GM13977 (cell line): ENCODE results near the gene TTC3.

Source experiments
- DNase-seq: peaks from one replicate; pipeline ENCODE4 v3.0.0; 2012; ENCODE audit warnings: low spot score
- in situ Hi-C: fragments of 300-500 bp; cut with MboI; formaldehyde crosslinking; loops from one replicate; pipeline ENCODE4 v1.12.0; 2022; ENCODE audit warnings: low sequenced_read_pairs, low pct_unique_long_range_greater_than_20kb, mixed read lengths, inconsistent platforms; ENCODE audit not compliant: unreplicated experiment
- TF ChIP-seq, protein P1 (sequence below): IDR thresholded peaks from 2 replicates; pipeline ENCODE4 v1.5.1; 2012; ENCODE audit warnings: mild to moderate bottlenecking, control low read depth; ENCODE audit not compliant: insufficient read depth; ENCODE audit errors: extremely low read depth, missing control alignments

TTC3 gene

DNA sequence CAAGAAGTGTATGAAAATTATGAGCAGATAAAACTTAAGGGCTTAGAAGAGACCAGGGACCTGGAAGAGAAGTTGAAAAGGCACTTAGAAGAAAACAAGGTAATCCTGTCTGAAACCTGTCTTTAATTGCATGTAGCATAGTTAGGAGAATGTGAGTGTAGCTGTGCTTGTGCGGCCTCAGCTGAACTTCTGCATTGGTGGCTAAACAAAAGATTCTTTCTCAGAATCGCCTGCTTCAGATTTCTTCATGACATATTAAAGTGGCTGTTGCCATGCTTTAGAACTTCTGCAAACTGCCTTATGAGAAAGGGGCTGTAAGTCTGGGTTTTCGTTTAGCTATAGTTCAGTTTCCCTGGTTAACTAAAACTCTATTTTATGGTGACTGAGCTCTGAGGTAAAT lies 99.6 kb downstream of the TTC3 start:
- DNase-seq: no peak
- TF ChIP-seq, protein P1, sequence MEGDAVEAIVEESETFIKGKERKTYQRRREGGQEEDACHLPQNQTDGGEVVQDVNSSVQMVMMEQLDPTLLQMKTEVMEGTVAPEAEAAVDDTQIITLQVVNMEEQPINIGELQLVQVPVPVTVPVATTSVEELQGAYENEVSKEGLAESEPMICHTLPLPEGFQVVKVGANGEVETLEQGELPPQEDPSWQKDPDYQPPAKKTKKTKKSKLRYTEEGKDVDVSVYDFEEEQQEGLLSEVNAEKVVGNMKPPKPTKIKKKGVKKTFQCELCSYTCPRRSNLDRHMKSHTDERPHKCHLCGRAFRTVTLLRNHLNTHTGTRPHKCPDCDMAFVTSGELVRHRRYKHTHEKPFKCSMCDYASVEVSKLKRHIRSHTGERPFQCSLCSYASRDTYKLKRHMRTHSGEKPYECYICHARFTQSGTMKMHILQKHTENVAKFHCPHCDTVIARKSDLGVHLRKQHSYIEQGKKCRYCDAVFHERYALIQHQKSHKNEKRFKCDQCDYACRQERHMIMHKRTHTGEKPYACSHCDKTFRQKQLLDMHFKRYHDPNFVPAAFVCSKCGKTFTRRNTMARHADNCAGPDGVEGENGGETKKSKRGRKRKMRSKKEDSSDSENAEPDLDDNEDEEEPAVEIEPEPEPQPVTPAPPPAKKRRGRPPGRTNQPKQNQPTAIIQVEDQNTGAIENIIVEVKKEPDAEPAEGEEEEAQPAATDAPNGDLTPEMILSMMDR: no peak
- in situ Hi-C loops: no loop called here

- in situ Hi-C loops: no loop called here
- no peak for DNase-seq
- TF ChIP-seq, protein P1: no peak
These were observed 103.7 kb downstream of the TTC3 start for GRCh38 chr21:37176716-37177115.

DNA sequence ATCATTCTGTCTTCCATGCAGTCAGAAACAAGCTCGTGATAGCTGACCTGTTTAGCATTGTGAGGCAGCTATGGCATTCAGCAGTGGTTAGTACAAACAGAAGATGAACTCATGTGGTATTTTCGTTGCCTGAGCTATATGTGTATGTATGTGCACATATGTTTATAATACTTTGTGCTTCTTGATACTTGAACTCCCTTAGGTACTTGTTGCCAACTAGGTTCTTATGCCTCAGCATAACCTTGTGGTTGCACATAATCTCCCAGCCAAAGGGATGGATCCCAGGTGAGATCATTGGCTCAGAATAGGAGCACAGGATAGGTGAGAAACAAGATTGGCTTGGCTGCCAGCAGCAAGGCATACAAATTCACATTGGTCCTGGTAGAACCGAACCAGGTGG lies 108.0 kb downstream of the TTC3 start:
- TF ChIP-seq, protein P1: no peak
- in situ Hi-C loops: no loop called here

GRCh38 chr21:37182222-37182621 lies 109.2 kb downstream of the TTC3 start:
- in situ Hi-C loops: no loop called here
- TF ChIP-seq, protein P1: no peak
- no peak for DNase-seq

More for the DNA sequence above, 108.0 kb downstream of the TTC3 start:
- no peak for DNase-seq

GRCh38 chr21:37183749-37184148 lies 110.7 kb downstream of the TTC3 start:
- TF ChIP-seq, protein P1: no peak
- no peak for DNase-seq
- in situ Hi-C loops: no loop called here

- TF ChIP-seq, protein P1: no peak
- in situ Hi-C loops: no loop called here
- DNase-seq: no peak
These were observed 111.9 kb downstream of the TTC3 start for GRCh38 chr21:37184784-37185593.

GRCh38 chr21:37186983-37187382 lies 113.9 kb downstream of the TTC3 start:
- TF ChIP-seq, protein P1: no peak
- in situ Hi-C loops: no loop called here
- DNase-seq: no peak
